Measurements from ENCODE around the gene JMJD6.
"Not testable (repeated sequence)": the region's sequence is repeated elsewhere in the genome, so short reads cannot be mapped to it uniquely, and the experiment has no call there.

JMJD6 gene

GRCh38 chr17:76726231-76726775 lies at the start of gene JMJD6:
JMJD6 (minus strand) TSS chr17:76726606; CDS start chr17:76726475, 131 bp downstream.
- peak; percentile 95 for DNase-seq (ENCODE audit: low spot score)

GRCh38 chr17:76775021-76775600 lies 48.7 kb upstream of the JMJD6 start:
- no peak for DNase-seq (ENCODE audit: low spot score)

- DNase-seq (ENCODE audit: low spot score) = peak; percentile 86
Observed at GRCh38 chr17:76772842-76773525, 46.6 kb upstream of the JMJD6 start.

- no peak for DNase-seq (ENCODE audit: low spot score)
Observed at GRCh38 chr17:76758570-76758969, 32.2 kb upstream of the JMJD6 start.

- no peak for DNase-seq (ENCODE audit: low spot score)
Observed at GRCh38 chr17:76757256-76757655, 30.9 kb upstream of the JMJD6 start.

- DNase-seq (ENCODE audit: low spot score) = no peak
Observed at GRCh38 chr17:76755285-76755684, 28.9 kb upstream of the JMJD6 start.

- DNase-seq (ENCODE audit: low spot score) = no peak
Observed at GRCh38 chr17:76753061-76753961, 26.9 kb upstream of the JMJD6 start.

GRCh38 chr17:76752006-76752405 lies 25.6 kb upstream of the JMJD6 start:
- no peak for DNase-seq (ENCODE audit: low spot score)

- no peak for DNase-seq (ENCODE audit: low spot score)
Observed at GRCh38 chr17:76751416-76751993, 25.1 kb upstream of the JMJD6 start.

GRCh38 chr17:76748657-76749056 lies 22.3 kb upstream of the JMJD6 start:
- DNase-seq (ENCODE audit: low spot score) = no peak

- no peak for DNase-seq (ENCODE audit: low spot score)
Observed at GRCh38 chr17:76747716-76748363, 21.4 kb upstream of the JMJD6 start.

GRCh38 chr17:76745785-76746184 lies 19.4 kb upstream of the JMJD6 start:
- DNase-seq (ENCODE audit: low spot score) = not testable (repeated sequence)

GRCh38 chr17:76744747-76745146 lies 18.3 kb upstream of the JMJD6 start:
- no peak for DNase-seq (ENCODE audit: low spot score)

GRCh38 chr17:76742958-76743357 lies 16.6 kb upstream of the JMJD6 start:
- no peak for DNase-seq (ENCODE audit: low spot score)

- no peak for DNase-seq (ENCODE audit: low spot score)
Observed at GRCh38 chr17:76740329-76741118, 14.1 kb upstream of the JMJD6 start.

- DNase-seq (ENCODE audit: low spot score) = not testable (repeated sequence)
Observed at GRCh38 chr17:76739568-76740115, 13.2 kb upstream of the JMJD6 start.

GRCh38 chr17:76738468-76738850 lies 12.1 kb upstream of the JMJD6 start:
- no peak for DNase-seq (ENCODE audit: low spot score)

- peak; percentile 96 for DNase-seq (ENCODE audit: low spot score)
Observed at GRCh38 chr17:76737676-76738467, 11.5 kb upstream of the JMJD6 start, which contains the start of gene MFSD11. MFSD11 (plus strand) TSS chr17:76738119; CDS start chr17:76738353, 234 bp downstream.

- DNase-seq (ENCODE audit: low spot score) = peak; percentile 99
Observed at GRCh38 chr17:76737082-76737675, 10.8 kb upstream of the JMJD6 start, which contains the start of gene SRSF2. SRSF2 (minus strand) TSS chr17:76737331; CDS start chr17:76737160, 171 bp downstream.

All from AG08395 (cell line).